A204.1 (cell line): ENCODE measurements around the gene HDX.
"Not testable (repeated sequence)": the region's sequence is repeated elsewhere in the genome, so short reads cannot be mapped to it uniquely, and the experiment has no call there.

Source experiments
- FAIRE-seq: peaks from 2 replicates; lab custom pipeline; 2012; peaks lifted over from hg19 to GRCh38; lab: Jason Lieb, UNC

HDX gene

GRCh38 chrX:84501798-84502628 is at the start of gene HDX:
HDX (minus strand) TSS chrX:84502453; CDS start chrX:84475397, 27,056 bp downstream.
- no peak for FAIRE-seq

GRCh38 chrX:84541315-84541714 is 39.1 kb upstream of the HDX start:
- not testable (repeated sequence) for FAIRE-seq

GRCh38 chrX:84537627-84538026 is 35.4 kb upstream of the HDX start:
- FAIRE-seq = not testable (repeated sequence)

- FAIRE-seq = no peak
These were observed 13.8 kb downstream of the HDX start for GRCh38 chrX:84488426-84488825.

GRCh38 chrX:84487365-84488353 is 14.6 kb downstream of the HDX start:
- no peak for FAIRE-seq

GRCh38 chrX:84479086-84479485 is 23.2 kb downstream of the HDX start:
- no peak for FAIRE-seq

GRCh38 chrX:84477114-84477513 is 25.1 kb downstream of the HDX start:
- no peak for FAIRE-seq

- FAIRE-seq = no peak
These were observed 26.7 kb downstream of the HDX start for GRCh38 chrX:84475596-84475995.

- FAIRE-seq = no peak
These were observed 27.2 kb downstream of the HDX start for GRCh38 chrX:84475101-84475500.

- FAIRE-seq = no peak
These were observed 33.0 kb downstream of the HDX start for GRCh38 chrX:84469226-84469625.

- no peak for FAIRE-seq
These were observed 34.4 kb downstream of the HDX start for GRCh38 chrX:84467898-84468297.

GRCh38 chrX:84453351-84454246 is 48.7 kb downstream of the HDX start:
- FAIRE-seq = no peak

- no peak for FAIRE-seq
These were observed 61.1 kb downstream of the HDX start for GRCh38 chrX:84441143-84441542.

GRCh38 chrX:84415140-84415539 is 87.1 kb downstream of the HDX start:
- no peak for FAIRE-seq

GRCh38 chrX:84363663-84364062 is 138.6 kb downstream of the HDX start:
- FAIRE-seq = no peak

- FAIRE-seq = no peak
These were observed 139.2 kb downstream of the HDX start for GRCh38 chrX:84363051-84363450.

- no peak for FAIRE-seq
These were observed 139.9 kb downstream of the HDX start for GRCh38 chrX:84362184-84362838.

GRCh38 chrX:84358271-84358670 is 144.0 kb downstream of the HDX start:
- FAIRE-seq = no peak

GRCh38 chrX:84357296-84357695 is 145.0 kb downstream of the HDX start:
- no peak for FAIRE-seq

GRCh38 chrX:84340968-84341367 is 161.3 kb downstream of the HDX start:
- no peak for FAIRE-seq
